H1 (cell line): Measurements from ENCODE around the gene DNAJC16. TPM values are rescaled to one million over a fixed set of nuclear protein-coding genes. Genes with fewer than 3 reads are reported as not detected.
A peak's percentile ranks its signal among the peaks of the same experiment; 100 is the strongest.

Experiments
- CTCF ChIP-seq, 3 experiments: IDR thresholded peaks; 1 replicate in 2 of 3; 2 replicates in 1 of 3; pipeline versions ENCODE4 v1.5.1 to v1.6.1; 2011; ENCODE audit warnings: low read length in 3 of 3, mild to moderate bottlenecking in 3 of 3, inconsistent platforms in 2 of 3, low read depth in 1 of 3, moderate library complexity in 1 of 3; ENCODE audit not compliant: insufficient read depth in 1 of 3; ENCODE audit errors: control extremely low read depth in 1 of 3
- polyA plus RNA-seq, 7 experiments: library from polyadenylated mRNA; depleted of rRNA in 3 of 7; stranded (reverse) in 5 of 7; unstranded in 2 of 7; fragments of >200 nt in 5 of 7; fragments of 200-250 nt in 2 of 7; gene quantifications; 1 replicate in 5 of 7; 2 replicates in 1 of 7; 4 replicates in 1 of 7; pipeline versions ENCODE4 v1.2.1 to v1.2.3, GENCODE V29; 2011 to 2013; ENCODE audit warnings: missing spikeins in 2 of 7, mixed read lengths in 2 of 7
- total RNA-seq: library from RNA; stranded (reverse); fragmentation: NEBNext Ultra II Directional; extraction: Animal tissue kit (Norgen Biotek cat#: 25700); gene quantifications from 2 replicates; pipeline ENCODE4 v1.2.1, GENCODE V29; 2021

The DNAJC16 gene
- total and polyA plus RNA-seq, 2 of the 8 experiments (the other 6 are each of a cell fraction or from before 2014, with no cell fraction given), result 7.9 to 23.3 TPM

- peak; percentile 76 to 97 (median 90) for TF ChIP-seq CTCF (IDR thresholded peaks at IDR 0.05; ENCODE audit: control extremely low read depth in 1 of 3, insufficient read depth in 1 of 3, low read depth in 1 of 3, low read length in 3 of 3)
- TF ChIP-seq, all 59 proteins: peak for 6
These were observed 25.2 kb upstream of the DNAJC16 start (continued) for GRCh38 chr1:15501208-15502032.
